ENCODE data around the gene PEMT.

GRCh38 chr17:17605083-17605728 is 13.7 kb upstream of the PEMT start:
- TF ChIP-seq ELF1 (tag; IDR thresholded peaks at IDR 0.05) (no peak), CTCF (IDR thresholded peaks at IDR 0.05 in 2 of 3, conservative IDR thresholded peaks at IDR 0.05 in 1 of 3; ENCODE audit: insufficient read depth in 2 of 3, low read depth in 1 of 3, low read length in 3 of 3) (no peak), CREB1 (IDR thresholded peaks at IDR 0.05) (no peak), CREB1 (CRISPR knock-in tag; IDR thresholded peaks at IDR 0.05) (no peak), SOX6 (IDR thresholded peaks at IDR 0.05) (no peak), USF2 (CRISPR knock-in tag; IDR thresholded peaks at IDR 0.05) (no peak)

Measured in K562 (cell line).